A549 (cell line): ENCODE measurements around the gene NIM1K. TPM values are rescaled to one million over a fixed set of nuclear protein-coding genes. Genes with fewer than 3 reads are reported as not detected.

Experiments
- ATAC-seq, 2 experiments: fragments of 200-7000 bp in 1 of 2; fragments of >200 bp in 1 of 2; cut with Nextera tagmentation in 1 of 2; cut with Tn5 transposase in 1 of 2; 3 replicates each; pipeline versions ENCODE4 v1.8.0 to v1.9.1; 2018 to 2020; ENCODE audit warnings: mild to moderate bottlenecking in 1 of 2, moderate library complexity in 1 of 2
- CTCF ChIA-PET: fragments of 300-600 bp; sonication (Branson Sonifier 250); formaldehyde crosslinking; extraction: SDS; loops from one replicate; lab custom pipeline; 2021; ENCODE audit warnings: antibody characterized with exemption, inconsistent platforms; lab: Yijun Ruan, JAX
- POLR2A ChIA-PET: fragments of 350-600 bp; formaldehyde crosslinking; extraction: SDS; loops from one replicate; lab custom pipeline; 2021; ENCODE audit warnings: antibody characterized with exemption, inconsistent platforms; lab: Yijun Ruan, JAX
- DNase-seq, 2 experiments: peaks; one replicate each; pipeline versions ENCODE4 v3.0.0 to v3.0.0-alpha.2; 2011 to 2016; ENCODE audit warnings: low read depth in 1 of 2, low spot score in 1 of 2
- FAIRE-seq: peaks from 2 replicates; lab custom pipeline; 2011; peaks lifted over from hg19 to GRCh38; lab: Jason Lieb, UNC
- H3K27ac ChIP-seq, 2 experiments: fragments of >200 bp; sonication (Bioruptor Twin); formaldehyde crosslinking; 3 replicates each; pipeline ENCODE4 v1.5.1; 2016 to 2017
- H3K4me1 ChIP-seq: fragments of >200 bp; sonication (Bioruptor Twin); formaldehyde crosslinking; 3 replicates; pipeline ENCODE4 v1.6.1; 2016
- H3K4me2 ChIP-seq: fragments of >200 bp; sonication (Bioruptor Twin); formaldehyde crosslinking; 3 replicates; pipeline ENCODE4 v1.6.1; 2016
- H3K4me3 ChIP-seq: fragments of >200 bp; sonication (Bioruptor Twin); formaldehyde crosslinking; 3 replicates; pipeline ENCODE4 v1.5.1; 2016
- H3K9me3 ChIP-seq: fragments of >200 bp; sonication (Bioruptor Twin); formaldehyde crosslinking; 3 replicates; pipeline ENCODE4 v1.6.1; 2016
- BHLHE40 ChIP-seq: IDR thresholded peaks from 2 replicates; pipeline ENCODE4 v1.6.1; 2012; ENCODE audit warnings: low read depth, low read length, inconsistent platforms
- CEBPB ChIP-seq, 2 experiments: fragments of >200 bp in 1 of 2; sonication (Bioruptor Twin) in 1 of 2; formaldehyde crosslinking in 1 of 2; IDR thresholded peaks; 2 replicates each; pipeline ENCODE4 v1.6.1; 2012 to 2016
- CHD2 ChIP-seq: fragments of 150-350 bp; IDR thresholded peaks from 2 replicates; pipeline ENCODE4 v1.6.1; 2014; ENCODE audit warnings: low read length; ENCODE audit not compliant: partially characterized antibody
- EHF ChIP-seq: fragments of 250-450 bp; sonication (Bioruptor Pico); IDR thresholded peaks from 2 replicates; pipeline ENCODE4 v1.5.0; 2020; ENCODE audit warnings: mild to moderate bottlenecking
- ESRRA ChIP-seq: fragments of 150-350 bp; IDR thresholded peaks from 2 replicates; pipeline ENCODE4 v1.6.1; 2014; ENCODE audit warnings: mild to moderate bottlenecking, low read length, borderline replicate concordance
- GATA3 ChIP-seq: IDR thresholded peaks from 2 replicates; pipeline ENCODE4 v1.6.1; 2012; ENCODE audit warnings: borderline replicate concordance
- HOXA7 ChIP-seq: fragments of 250-450 bp; sonication (Bioruptor Pico); IDR thresholded peaks from 2 replicates; pipeline ENCODE4 v1.5.0; 2020; ENCODE audit warnings: mild to moderate bottlenecking, moderate library complexity
- HOXB5 ChIP-seq: fragments of 250-450 bp; sonication (Bioruptor Pico); IDR thresholded peaks from 2 replicates; pipeline ENCODE4 v1.5.0; 2020; ENCODE audit warnings: mild to moderate bottlenecking, moderate library complexity
- MYC ChIP-seq: IDR thresholded peaks from 2 replicates; pipeline ENCODE4 v1.6.1; 2012; ENCODE audit warnings: mild to moderate bottlenecking, inconsistent platforms, low read length, improper control_type of control experiment, borderline replicate concordance
- NFE2L2 ChIP-seq: fragments of 150-350 bp; conservative IDR thresholded peaks from 2 replicates; pipeline ENCODE4 v1.6.1; 2014; ENCODE audit warnings: low read length
- NPAS2 ChIP-seq: fragments of 250-450 bp; sonication (Bioruptor Pico); IDR thresholded peaks from 2 replicates; pipeline ENCODE4 v1.8.0; 2022; ENCODE audit warnings: mild to moderate bottlenecking, moderate library complexity, borderline replicate concordance
- RARB ChIP-seq: fragments of 250-450 bp; sonication (Bioruptor Pico); IDR thresholded peaks from 2 replicates; pipeline ENCODE4 v1.8.0; 2021; ENCODE audit warnings: mild to moderate bottlenecking, moderate library complexity
- RFX5 ChIP-seq: fragments of 450-650 bp; IDR thresholded peaks from 2 replicates; pipeline ENCODE4 v1.7.1; 2014; ENCODE audit warnings: antibody characterized with exemption, mild to moderate bottlenecking, moderate library complexity
- SMC3 ChIP-seq: fragments of >200 bp; sonication (Bioruptor Twin); formaldehyde crosslinking; IDR thresholded peaks from 3 replicates; pipeline ENCODE4 v1.6.1; 2018; ENCODE audit warnings: inconsistent platforms
- SREBF2 ChIP-seq: fragments of 450-650 bp; IDR thresholded peaks from 2 replicates; pipeline ENCODE4 v1.6.1; 2014; ENCODE audit warnings: mild to moderate bottlenecking, moderate library complexity
- TP53 ChIP-seq: fragments of 250-450 bp; sonication (Bioruptor Pico); IDR thresholded peaks from 2 replicates; pipeline ENCODE4 v1.5.0; 2021; ENCODE audit warnings: mild to moderate bottlenecking, moderate library complexity
- ZFP36 ChIP-seq: fragments of 450-650 bp; IDR thresholded peaks from 2 replicates; pipeline ENCODE4 v1.6.1; 2014; ENCODE audit warnings: borderline replicate concordance; ENCODE audit not compliant: partially characterized antibody
- ZNF302 ChIP-seq: fragments of 250-450 bp; sonication (Bioruptor Pico); IDR thresholded peaks from 2 replicates; pipeline ENCODE4 v1.9.0; 2021; ENCODE audit warnings: inconsistent platforms, mild to moderate bottlenecking, moderate library complexity
- ZSCAN20 ChIP-seq: fragments of 250-450 bp; sonication (Bioruptor Pico); IDR thresholded peaks from 2 replicates; pipeline ENCODE4 v1.8.0; 2022; ENCODE audit warnings: mild to moderate bottlenecking, moderate library complexity
- WGBS: methylation state at CpG from one replicate; pipeline ENCODE4 v1.1.6; 2017; ENCODE audit errors: missing lambda C conversion rate; 5-methylcytosine and 5-hydroxymethylcytosine counted together
- polyA plus RNA-seq, 4 experiments: library from polyadenylated mRNA; depleted of rRNA in 3 of 4; stranded (reverse); fragments of >200 nt; fragmentation: RNase III in 1 of 4; extraction: RNeasy Plus Mini Kit Qiagen cat#74134 plus additional on column Dnase treatment in 1 of 4; gene quantifications; 2 replicates in 3 of 4; 3 replicates in 1 of 4; pipeline ENCODE4 v1.2.3, GENCODE V29; 2011 to 2017
- TF ChIP-seq, protein P1 (sequence below): fragments of >200 bp; sonication (Bioruptor Twin); formaldehyde crosslinking; IDR thresholded peaks from 3 replicates; pipeline ENCODE4 v1.5.1; 2016
- TF ChIP-seq, protein P2 (sequence below): fragments of 250-450 bp; sonication (Bioruptor Pico); IDR thresholded peaks from 2 replicates; pipeline ENCODE4 v1.5.0; 2021; ENCODE audit warnings: mild to moderate bottlenecking, moderate library complexity, borderline replicate concordance
- TF ChIP-seq, protein P3 (sequence below): fragments of 150-350 bp; IDR thresholded peaks from 2 replicates; pipeline ENCODE4 v1.6.1; 2014; ENCODE audit warnings: low read depth, mild to moderate bottlenecking, low read length

Gene NIM1K
- polyA plus RNA-seq, 2 of the 4 experiments (the other 2 are of a cell fraction): 0.06 to 0.23 TPM

DNA sequence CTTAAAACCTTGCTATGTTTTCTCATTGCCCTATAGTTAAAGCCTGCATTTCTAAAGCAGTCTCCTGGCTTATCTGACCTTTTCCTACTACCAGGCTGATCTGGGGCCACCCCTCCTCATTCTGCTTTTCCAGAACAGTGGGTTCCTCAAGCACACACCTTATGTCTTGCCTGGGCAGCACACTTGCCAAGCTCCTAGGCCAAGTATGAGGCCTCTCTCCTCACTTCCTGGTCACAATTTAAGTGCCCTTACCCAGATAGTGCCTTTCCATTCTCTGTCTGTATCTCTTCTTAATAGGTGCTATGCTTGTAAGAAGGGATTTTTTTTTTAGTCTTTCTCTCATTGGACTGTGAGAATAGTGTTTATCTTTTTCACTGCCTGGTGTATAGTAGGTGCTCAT, 81.5 kb downstream of the NIM1K start (continued):
- TF ChIP-seq EHF (CRISPR knock-in tag) (no peak), CHD2 (no peak), CEBPB (IDR thresholded peaks at IDR 0.05) (no peak)

DNA sequence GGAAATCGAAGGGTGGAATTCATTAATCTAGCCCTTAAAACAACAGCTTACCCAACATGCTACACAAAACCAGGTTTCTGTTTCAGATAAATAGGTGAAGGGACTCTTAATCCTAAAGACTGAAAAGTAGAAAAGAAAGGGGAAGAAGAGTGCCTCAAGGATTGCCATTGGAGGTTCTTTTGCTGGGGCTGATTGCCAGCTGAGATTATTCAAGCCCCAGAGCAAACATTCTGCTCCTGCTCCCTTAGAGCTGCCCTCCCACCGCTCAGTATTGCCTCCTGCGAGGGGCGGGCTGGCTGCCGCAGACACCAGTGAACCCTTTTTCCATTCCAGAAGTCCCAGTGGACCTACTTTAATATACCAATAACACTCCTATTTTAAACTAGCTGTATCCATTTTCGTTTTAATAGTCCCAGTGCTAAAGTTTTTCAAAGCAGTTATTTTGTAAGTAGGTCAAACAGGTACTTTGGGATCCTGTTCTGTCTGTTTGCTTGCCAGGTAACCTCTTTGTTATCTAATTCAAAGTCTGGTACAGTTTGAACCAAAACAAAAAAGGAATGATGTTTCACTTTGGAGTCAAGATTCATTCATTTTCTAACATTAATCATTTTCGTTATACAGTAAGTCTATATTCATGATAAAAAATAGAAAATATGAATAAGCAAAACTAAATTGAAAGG, 82.5 kb downstream of the NIM1K start:
- H3K4me3 ChIP-seq: no peak overlapping the region
- TF ChIP-seq, protein P1, sequence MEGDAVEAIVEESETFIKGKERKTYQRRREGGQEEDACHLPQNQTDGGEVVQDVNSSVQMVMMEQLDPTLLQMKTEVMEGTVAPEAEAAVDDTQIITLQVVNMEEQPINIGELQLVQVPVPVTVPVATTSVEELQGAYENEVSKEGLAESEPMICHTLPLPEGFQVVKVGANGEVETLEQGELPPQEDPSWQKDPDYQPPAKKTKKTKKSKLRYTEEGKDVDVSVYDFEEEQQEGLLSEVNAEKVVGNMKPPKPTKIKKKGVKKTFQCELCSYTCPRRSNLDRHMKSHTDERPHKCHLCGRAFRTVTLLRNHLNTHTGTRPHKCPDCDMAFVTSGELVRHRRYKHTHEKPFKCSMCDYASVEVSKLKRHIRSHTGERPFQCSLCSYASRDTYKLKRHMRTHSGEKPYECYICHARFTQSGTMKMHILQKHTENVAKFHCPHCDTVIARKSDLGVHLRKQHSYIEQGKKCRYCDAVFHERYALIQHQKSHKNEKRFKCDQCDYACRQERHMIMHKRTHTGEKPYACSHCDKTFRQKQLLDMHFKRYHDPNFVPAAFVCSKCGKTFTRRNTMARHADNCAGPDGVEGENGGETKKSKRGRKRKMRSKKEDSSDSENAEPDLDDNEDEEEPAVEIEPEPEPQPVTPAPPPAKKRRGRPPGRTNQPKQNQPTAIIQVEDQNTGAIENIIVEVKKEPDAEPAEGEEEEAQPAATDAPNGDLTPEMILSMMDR: no peak
- ChIA-PET CTCF (interaction anchor here (0.7 to 1.1 kb wide), 3 partner anchors 10 to 1015 kb away, joined by 3 read pairs; no protein-coding TSS in a partner anchor), POLR2A (no interaction called here)
- ATAC-seq (no peak), DNase-seq (no peak), FAIRE-seq (no peak)
- no peak overlapping the region for H3K4me2 ChIP-seq
- WGBS: 66% methylated on average over 7 of the region's 7 CpGs
- H3K9me3 ChIP-seq: no peaks in the 10 kb centered on the region
- H3K27ac ChIP-seq: no peak overlapping the region
- H3K4me1 ChIP-seq: no peaks in the 10 kb centered on the region

DNA sequence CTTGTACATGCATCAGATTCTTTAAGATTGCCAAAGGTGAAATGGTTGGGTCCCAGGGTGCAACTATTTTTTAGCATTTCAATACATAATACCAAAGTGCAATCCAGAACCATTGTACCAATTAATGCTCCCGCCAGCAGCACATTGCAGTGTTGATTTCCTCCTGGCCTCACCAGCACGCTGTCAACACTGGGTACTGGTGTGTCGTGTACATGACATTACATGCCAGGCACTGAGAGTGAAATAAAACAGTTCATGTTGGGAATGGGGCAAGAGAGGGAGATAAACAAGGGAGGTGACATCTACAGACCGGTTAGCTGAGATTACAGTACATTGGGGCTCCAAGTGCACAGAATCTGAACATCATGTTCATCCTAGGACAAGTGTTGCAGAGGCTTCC, 83.4 kb downstream of the NIM1K start:
- TF ChIP-seq SMC3: no peak
- no peak for TF ChIP-seq NFE2L2
- TF ChIP-seq NPAS2 (CRISPR knock-in tag): no peak
- TF ChIP-seq TP53 (CRISPR knock-in tag): no peak
- TF ChIP-seq, protein P2, sequence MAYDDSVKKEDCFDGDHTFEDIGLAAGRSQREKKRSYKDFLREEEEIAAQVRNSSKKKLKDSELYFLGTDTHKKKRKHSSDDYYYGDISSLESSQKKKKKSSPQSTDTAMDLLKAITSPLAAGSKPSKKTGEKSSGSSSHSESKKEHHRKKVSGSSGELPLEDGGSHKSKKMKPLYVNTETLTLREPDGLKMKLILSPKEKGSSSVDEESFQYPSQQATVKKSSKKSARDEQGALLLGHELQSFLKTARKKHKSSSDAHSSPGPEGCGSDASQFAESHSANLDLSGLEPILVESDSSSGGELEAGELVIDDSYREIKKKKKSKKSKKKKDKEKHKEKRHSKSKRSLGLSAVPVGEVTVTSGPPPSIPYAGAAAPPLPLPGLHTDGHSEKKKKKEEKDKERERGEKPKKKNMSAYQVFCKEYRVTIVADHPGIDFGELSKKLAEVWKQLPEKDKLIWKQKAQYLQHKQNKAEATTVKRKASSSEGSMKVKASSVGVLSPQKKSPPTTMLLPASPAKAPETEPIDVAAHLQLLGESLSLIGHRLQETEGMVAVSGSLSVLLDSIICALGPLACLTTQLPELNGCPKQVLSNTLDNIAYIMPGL (CRISPR knock-in tag): no peak
- no peak for TF ChIP-seq MYC
- no peak for TF ChIP-seq ZNF302 (CRISPR knock-in tag)
- no peak for TF ChIP-seq ESRRA
- no peak for TF ChIP-seq ZSCAN20 (CRISPR knock-in tag)
- no peak for TF ChIP-seq RFX5
- TF ChIP-seq CEBPB (IDR thresholded peaks at IDR 0.05): no peak
- no peak for TF ChIP-seq HOXB5 (CRISPR knock-in tag)
- TF ChIP-seq GATA3: no peak
- TF ChIP-seq SREBF2: no peak
- TF ChIP-seq HOXA7: no peak
- TF ChIP-seq BHLHE40: no peak
- TF ChIP-seq ZFP36: no peak
- TF ChIP-seq RARB (CRISPR knock-in tag): no peak
- TF ChIP-seq, protein P3, sequence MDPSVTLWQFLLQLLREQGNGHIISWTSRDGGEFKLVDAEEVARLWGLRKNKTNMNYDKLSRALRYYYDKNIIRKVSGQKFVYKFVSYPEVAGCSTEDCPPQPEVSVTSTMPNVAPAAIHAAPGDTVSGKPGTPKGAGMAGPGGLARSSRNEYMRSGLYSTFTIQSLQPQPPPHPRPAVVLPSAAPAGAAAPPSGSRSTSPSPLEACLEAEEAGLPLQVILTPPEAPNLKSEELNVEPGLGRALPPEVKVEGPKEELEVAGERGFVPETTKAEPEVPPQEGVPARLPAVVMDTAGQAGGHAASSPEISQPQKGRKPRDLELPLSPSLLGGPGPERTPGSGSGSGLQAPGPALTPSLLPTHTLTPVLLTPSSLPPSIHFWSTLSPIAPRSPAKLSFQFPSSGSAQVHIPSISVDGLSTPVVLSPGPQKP: no peak
- TF ChIP-seq, all 56 proteins: peak for 0
- no peak for ATAC-seq
- WGBS: 80% methylated on average over 4 of the region's 4 CpGs
- H3K4me2 ChIP-seq: no peak overlapping the region
- no peak overlapping the region for H3K4me3 ChIP-seq
- H3K27ac ChIP-seq: no peak overlapping the region
- no peak for DNase-seq
- no peaks in the 10 kb centered on the region for H3K9me3 ChIP-seq
- ChIA-PET CTCF (interaction anchor here (1.5 kb wide), 1 partner anchor 48 kb away, joined by 3 read pairs; no protein-coding TSS in a partner anchor), POLR2A (no interaction called here)
- H3K4me1 ChIP-seq: no peaks in the 10 kb centered on the region
- FAIRE-seq: no peak
